ENCODE results near the gene PRKCA. TPM values are rescaled to one million over a fixed set of nuclear protein-coding genes. Genes with fewer than 3 reads are reported as not detected.

The PRKCA gene
- total RNA-seq, 2 donors from 2014 or later = 6.4 to 7.7 TPM

DNA sequence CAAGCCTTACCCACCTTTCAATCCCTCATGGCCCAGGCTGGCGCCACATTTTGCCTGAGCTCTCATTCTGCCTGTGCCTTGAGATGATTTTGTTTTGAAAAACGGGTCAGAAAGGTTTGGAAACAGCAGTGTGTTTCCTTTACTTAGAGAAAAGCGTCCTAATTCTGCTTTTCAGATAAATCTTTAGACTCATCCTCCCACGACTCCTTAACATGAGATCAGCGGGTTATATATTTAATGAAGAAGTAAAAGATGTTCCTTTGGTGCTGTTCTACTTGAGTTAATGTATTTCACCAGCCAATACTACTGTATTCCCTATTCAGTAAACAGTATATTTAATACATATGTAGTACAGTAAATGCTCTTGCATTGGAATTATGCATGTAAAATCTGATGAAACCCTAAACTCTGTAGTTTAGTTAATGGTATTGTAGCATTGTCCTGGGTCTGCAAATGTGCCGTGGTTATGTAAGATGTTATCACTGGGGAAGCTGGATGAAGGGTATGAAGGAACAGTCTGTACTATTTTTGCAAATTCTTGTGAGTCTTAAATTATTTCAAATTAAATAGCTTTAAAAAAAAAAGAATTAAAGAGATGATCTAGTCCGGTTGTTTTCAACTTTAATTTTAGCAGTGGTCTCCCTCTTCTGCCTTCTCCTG, 333.1 kb downstream of the PRKCA start:
- ATAC-seq = no peak
- intact Hi-C loops (cut with DNase I) = no loop called here
- no peak for DNase-seq

DNA sequence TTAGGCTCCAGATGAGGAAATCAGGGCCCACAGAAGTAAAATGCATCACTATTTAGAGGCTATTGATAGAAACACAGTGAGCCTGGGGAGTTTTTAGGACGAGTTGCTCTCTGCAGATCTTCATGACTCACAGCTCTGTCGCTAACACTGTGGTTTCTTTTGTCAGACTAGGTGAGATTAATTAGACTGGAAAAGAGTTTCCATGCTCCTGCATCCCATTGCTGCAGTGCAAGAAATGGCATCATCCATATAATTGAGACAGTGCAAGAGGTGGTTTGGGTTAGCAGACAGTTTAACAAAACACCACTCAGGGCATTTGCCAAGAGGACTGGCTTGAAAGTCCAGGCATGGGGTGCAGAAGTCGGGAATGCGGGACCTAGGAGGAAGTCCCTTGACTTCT, 333.7 kb downstream of the PRKCA start:
- intact Hi-C loops (cut with DNase I) = no loop called here
- ATAC-seq = no peak
- DNase-seq = no peak

DNA sequence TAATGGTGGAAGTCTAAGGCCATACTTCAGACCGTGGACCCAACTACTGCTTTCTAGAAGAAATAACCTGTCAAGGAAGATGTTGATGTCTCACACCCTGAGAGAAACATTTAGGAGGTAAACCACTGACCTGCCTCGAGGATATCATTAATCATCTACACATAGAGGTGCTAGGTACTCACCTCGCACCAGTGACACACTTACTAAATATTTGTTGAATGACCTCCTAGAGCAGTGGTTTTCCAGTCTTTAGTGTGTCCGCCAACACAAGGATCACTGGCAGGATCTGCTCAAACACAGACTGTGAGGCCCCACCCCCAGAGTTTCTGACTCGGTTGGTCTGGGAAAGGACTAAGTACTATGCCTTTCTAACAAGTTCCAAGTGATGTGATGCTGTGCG, 335.1 kb downstream of the PRKCA start:
- ATAC-seq = no peak
- DNase-seq = no peak
- intact Hi-C loops (cut with DNase I) = no loop called here

DNA sequence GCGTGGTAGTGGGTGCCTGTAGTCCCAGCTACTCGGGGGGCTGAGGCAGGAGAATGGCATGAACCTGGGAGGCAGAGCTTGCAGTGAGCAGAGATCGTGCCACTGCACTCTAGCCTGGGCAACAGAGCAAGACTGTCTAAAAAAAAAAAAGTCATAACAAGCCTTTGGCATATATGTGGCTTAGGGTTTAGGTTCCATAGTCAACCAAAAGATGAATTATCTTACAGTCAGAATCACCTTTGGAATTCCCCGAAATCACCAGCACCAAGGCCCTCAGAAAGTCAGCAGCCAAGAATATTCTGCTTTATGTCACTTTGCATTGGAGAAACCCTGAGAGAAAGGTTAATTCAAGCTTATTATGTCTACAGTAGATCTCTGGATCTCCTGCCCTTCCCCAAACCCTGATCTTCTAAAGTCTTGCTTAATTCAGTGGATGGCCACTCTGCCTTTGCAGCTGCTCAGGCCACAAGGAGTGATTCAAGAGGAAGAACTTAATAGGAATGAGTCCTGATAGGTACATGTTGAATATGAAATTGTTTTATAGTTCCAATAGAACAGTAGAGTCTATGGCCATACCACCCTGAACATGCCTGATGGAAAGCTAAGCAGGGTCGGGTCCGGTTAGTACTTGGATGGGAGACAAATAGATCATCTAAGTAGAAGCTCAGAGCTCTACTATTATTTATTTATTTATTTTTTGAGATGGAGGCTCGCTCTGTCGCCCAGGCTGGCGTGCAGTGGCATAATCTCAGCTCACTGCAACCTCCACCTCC, 336.5 kb downstream of the PRKCA start:
- DNase-seq (no peak), ATAC-seq (no peak)
- intact Hi-C loops (cut with DNase I) = no loop called here

DNA sequence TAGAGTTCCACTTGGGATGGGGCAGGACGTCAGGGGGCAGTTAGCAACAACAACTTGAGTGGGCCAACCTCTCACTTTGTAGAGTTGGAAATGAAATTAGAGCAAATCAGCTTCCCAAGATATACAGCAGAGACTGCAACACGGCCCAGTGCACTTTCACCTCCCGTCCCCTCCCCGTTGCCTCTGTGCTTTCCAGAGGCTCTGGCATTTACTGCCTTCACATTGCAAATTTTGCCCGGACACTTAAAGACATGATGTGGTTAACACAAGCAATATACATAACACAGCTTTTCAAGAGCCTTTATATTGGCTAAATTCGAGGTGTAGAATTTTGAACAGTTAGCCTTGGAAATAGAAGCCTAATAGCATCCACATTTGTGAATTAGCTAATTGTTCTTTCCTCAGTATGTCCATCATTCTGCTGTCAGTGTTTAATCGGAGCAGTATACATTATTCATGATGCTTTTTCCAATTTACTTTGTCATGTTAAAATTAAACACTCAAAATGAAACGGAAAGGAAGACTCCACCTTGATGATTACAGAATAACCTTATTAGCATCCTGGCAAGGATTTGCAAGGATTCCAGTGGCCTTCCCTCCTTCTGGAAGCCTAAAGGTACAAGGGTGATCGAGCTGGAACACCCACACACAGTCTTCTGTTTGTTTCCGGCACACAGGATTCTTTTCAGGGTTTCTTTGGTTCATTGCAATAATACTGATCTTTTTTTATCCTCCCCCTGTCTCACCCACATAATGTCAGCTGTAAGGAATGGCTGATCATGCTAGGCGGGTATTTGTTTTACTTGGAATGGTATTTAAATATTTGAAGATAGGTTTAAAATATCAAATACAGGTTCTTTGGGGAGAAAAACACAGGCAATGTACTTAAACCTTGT, 341.6 kb downstream of the PRKCA start:
- intact Hi-C loops (cut with DNase I) = no loop called here
- DNase-seq (no peak), ATAC-seq (peak in 1 of 2 donors; percentile 38)

DNA sequence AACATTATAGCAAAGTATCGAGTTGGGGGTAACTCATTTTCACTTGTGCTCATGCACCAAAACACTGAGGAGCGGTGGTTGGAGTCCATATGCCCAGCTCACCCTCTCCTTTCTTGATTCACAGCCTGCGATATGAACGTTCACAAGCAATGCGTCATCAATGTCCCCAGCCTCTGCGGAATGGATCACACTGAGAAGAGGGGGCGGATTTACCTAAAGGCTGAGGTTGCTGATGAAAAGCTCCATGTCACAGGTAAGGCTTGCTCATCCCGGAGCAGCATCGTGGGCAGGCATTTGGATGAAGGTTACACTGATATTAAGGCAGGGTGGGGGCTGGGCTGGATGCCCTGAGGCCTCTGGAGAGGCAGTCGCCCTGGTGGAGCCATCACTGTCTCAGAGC, 342.8 kb downstream of the PRKCA start:
- DNase-seq (no peak), ATAC-seq (no peak)
- intact Hi-C loops (cut with DNase I) = no loop called here

DNA sequence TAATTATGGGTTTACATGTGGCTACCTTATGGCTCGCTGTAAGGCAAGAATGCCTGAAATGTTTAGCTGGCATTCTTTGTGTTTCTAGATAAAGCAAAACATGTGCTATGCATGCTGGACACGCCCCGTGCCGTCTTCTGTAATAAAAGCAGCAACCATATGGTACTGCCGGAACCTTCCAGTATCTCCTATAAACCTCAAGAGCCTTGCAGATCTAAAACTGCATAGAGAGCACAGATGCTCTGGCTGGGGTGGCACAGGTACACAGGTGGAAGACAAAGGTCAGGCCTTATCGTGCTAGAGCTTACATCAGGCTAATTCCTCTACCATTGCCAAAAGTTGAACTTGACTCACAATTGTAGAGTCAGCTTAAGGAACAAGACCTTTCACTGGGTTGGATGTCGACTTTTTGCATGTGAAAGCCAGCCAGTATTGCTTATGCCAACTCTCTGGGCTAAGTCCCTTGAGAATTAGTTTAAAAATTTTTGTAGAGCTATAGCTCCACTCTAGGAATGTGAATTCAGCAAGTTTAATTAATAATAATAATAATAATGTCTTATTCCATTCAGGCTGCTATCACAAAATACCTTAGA, 345.1 kb downstream of the PRKCA start:
- intact Hi-C loops (cut with DNase I) = no loop called here
- DNase-seq (no peak), ATAC-seq (peak in 1 of 2 donors; percentile 68)

DNA sequence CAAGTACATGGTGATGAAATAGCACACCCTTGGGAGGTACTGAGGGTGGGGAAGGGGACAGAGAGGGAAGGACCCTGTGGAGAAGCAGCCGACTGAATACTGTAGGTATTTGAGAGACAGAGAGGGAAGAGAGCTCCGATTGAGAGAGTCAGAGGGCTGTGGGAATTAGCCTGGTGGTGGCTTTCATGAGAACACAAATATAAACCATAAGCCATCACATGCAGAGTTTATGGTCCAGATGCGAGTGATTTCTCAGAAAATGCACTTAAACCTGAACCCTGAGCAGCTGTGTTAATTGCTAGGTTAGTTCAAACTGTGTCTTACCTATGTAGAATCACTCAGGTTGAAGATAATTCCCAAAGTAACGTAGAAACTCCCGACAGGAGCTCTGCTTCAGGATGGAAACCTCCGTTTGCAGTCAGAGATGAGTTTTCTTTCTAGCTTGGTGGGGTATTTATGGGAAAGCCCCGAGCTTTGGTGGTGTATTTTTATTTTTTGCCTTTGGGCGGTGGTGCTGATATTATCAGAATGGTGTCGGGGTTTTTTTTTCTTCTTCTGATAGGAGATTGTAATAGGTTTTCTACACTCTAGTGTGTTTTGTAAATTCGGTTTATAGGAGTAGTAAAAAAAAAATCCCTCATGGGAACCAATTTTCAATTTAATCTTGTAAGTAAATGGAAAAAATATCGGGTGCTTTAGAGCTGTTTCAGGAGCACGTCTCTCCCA, 347.6 kb downstream of the PRKCA start:
- intact Hi-C loops (cut with DNase I) = no loop called here
- no peak for DNase-seq

DNA sequence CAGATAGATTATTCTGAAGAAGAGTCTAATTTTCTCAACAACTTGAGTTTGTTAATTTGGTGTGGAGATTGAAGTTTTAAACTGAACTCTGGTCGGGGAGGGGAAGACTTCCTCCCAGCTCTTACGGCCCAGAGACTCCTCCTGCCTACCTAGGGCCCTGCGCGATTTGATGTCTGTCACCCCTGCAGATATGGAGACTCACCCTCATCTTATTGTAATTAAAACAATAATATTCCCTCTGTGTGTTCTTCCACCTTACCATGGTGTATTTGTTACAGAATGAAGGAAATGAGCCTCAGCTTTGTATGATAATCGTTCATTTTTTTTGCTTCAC, 348.1 kb downstream of the PRKCA start:
- intact Hi-C loops (cut with DNase I) = no loop called here
- ATAC-seq = no peak
- DNase-seq = no peak

More for the DNA sequence above, 347.6 kb downstream of the PRKCA start:
- ATAC-seq = no peak

DNA sequence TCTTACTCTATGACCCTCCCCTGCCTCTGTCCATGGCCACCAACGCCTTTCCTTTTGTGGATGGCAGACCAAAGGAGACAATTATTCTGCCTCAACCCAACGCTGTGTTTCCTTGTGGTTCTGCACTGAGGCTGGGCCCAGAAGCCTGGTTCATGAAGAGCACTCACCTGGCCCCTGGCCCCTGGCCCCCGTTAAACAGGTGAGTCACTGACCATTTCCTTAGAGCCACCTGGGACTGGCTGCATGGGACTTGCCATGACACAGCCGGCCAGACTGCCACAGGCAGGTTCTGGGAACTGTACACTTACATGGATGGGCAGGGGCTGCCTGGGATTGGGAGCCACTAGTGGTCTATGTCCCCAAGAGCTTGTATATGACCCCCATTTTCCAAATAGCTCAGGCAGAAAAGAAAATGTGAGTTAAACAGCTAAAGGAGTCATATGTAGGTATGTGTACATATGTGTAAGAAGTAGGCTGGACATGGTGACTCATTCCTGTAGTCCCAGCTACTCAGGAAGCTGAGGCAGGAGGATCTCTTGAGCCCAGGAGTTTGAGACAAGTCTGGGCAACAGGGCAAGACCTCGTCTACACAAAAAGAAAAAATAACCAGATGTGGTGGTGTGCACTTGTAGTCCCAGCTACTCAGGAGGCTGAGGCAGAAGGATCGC, 350.6 kb downstream of the PRKCA start:
- ATAC-seq (no peak), DNase-seq (no peak)
- intact Hi-C loops (cut with DNase I) = no loop called here

DNA sequence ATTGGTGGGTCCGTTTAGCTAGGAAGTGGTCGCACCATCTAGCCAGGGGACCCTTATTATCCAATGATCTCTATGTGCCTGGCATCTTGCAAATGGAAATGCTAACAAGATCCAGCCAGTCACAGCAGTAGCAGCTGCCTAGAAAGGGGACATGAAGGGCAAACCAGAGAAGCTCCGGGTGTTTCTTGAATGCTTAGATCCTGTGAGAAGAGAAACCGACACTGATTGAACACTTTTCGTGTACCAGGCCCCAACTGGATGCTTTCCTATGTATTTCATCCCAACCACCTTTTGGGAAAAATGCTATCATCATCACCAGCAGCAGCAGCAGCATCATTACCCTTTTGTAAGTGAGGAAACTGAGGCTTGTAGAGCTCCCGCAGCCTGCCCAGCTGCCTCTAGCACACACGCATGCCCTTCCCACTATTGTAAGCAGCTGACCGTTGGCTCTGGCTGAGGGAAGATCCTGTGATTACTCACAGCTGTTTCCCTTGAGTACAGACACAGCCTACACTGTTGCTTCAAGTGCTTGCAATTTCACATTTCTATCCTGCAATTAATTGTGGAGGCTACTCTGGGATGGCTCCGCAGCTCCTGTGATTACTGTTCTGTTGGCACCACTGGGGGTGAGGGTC, 351.8 kb downstream of the PRKCA start:
- intact Hi-C loops (cut with DNase I) = no loop called here
- ATAC-seq (peak in 1 of 2 donors; percentile 49), DNase-seq (no peak)

DNA sequence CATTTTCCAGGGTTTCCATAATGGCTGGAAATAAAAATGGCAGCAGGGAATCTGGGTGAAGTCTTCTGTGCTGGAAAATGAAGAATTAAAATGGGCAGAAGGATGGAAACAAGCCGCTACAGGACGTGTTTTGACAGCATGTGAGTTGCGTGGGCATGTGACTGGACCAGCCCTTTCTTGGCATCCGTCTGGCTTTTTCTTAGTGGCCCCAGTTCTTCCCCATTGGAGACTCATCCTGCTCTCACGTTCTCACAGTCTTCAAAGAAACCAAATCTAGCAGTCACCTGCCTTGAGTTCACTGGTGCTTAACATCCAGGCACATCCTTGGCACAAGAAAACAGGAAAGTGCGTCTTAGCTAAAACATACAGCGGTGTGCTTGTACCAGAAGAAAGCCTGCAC, 352.4 kb downstream of the PRKCA start:
- intact Hi-C loops (cut with DNase I) = no loop called here
- DNase-seq (no peak), ATAC-seq (no peak)

DNA sequence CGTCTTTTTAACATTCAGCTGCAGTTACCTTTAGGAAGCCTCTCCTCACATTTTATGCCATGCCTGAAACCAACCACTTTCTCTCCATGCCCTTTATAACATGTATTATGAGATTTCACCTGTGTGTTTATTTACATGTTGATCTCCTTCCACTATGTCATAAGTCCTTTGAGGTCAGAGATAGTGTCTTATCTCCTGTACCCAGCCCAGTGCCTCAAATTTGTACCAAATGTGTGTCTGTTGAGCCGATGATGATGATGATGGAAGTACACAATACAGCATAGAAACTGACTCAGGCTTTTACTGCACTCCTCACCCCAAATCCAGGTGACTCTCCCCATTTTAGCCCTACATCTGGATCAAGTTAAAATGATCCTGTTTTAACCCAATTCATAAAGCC, 353.0 kb downstream of the PRKCA start:
- no peak for ATAC-seq
- intact Hi-C loops (cut with DNase I) = no loop called here
- no peak for DNase-seq

DNA sequence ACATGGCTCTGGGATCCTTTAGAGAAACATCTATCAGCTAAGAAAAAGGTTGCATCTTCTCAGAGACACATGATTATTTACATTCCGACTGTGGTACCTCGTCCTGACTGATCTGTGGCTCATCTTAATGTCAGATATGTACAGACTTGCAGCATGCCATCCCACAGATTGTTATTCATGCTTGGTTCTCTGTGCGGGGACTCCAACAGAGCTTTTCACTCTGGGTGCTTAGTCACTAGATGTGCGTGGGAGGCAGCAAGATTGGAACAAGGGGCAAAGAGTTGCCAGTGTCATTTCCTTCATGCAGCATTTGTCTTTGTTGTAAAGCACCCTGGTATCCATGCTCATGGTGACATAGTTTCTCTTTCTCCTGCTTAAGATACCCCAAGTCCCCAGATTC, 353.4 kb downstream of the PRKCA start:
- DNase-seq (no peak), ATAC-seq (no peak)
- intact Hi-C loops (cut with DNase I) = no loop called here

DNA sequence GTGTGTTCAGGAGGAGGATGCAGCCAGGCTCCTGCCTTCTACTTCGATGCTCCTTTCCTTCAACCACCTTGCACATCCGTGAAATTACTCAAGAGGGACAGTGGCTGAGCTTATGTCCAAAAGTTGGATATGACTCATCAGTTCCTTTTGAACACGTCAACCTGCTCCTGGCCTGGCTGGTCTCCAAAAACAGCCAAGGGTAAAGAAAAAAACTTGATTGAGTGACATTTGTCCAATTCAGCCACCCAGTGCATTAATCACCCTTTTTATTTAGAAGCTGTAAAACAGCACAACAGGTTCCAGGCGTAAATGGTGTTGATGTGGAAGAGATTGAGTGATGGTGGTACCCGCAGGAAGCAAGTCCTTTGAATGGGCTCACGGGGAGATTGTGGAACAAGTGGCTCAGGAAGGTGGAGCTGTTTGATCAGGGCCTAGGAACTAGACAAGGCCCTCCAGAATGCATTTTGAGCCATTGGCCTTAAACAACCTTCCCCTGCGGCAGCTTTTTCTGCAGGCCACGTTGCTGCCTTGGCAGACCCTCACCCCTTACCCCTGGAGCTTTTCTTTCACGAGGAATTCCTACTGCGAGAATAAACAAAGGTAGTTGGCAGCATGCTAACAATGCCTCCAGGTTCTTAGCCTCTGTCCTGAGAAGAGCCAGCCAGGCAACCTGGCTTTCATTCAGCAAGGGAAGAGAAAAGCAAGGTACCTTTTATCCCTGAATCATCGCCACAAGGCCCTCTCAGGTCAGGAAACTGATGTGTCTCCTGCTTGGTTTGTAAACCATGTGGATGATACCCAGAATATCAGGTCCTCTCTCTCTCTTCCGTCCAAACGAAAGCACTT, 359.2 kb downstream of the PRKCA start:
- intact Hi-C loops (cut with DNase I) = no loop called here
- DNase-seq = no peak
- peak in 1 of 2 donors; percentile 31 for ATAC-seq

DNA sequence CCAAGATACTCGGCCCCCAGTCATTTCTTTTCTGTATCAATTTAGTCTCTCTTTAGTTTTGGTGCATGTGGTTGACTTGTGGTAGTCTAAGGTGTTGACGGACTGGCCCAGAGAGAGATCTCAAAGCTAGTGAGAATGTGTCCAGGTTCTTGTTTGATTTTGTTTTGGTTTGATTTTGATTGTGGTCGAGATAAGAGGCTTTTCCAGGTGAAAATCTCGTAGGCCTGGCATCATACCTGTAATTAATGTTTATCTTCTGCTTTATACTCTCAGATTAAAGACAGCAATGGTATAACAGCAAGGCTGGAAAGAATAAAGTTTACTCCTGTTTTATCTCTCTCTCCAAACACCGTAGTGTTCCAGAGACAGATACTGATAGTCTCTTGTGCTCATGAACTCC, 360.1 kb downstream of the PRKCA start:
- intact Hi-C loops (cut with DNase I) = no loop called here
- no peak for DNase-seq
- ATAC-seq = no peak

DNA sequence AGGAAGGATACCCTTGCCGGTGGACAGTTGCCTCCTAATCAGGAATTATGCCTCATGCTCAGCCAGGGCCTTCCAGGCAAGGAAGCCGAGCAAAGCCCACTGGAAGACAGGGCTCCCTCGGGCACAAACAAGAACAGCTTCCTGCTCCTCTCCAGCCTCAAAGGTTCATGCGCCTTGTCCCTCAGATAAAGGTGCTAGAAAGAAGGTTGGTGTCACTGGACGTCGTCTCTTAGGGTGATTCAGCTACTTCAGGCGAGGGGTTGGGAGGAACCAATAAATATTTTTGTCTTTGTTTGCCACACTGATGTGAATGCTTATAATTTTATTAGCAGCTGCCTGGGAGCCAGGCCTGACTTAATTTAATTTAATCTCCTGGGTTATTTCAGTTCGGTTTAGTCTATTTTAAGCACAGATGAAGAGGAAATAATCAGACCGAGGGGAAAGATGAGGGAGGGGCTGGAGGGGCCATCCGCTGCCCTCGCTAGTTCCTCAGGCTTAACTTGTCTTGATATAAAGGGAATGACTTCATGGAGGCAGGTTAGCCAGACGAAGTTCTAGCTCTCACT, 360.7 kb downstream of the PRKCA start:
- no peak for DNase-seq
- intact Hi-C loops (cut with DNase I) = no loop called here
- ATAC-seq = no peak

Data from left cardiac atrium (tissue), 4 donors.